ELR (cell line): Measurements from ENCODE around the gene ABI3BP.

ENCODE experiments used
- DNase-seq: peaks from one replicate; pipeline ENCODE4 v3.0.0-alpha.2; 2015; ENCODE audit warnings: low read depth

The ABI3BP gene

GRCh38 chr3:100836661-100837060 is 156.6 kb downstream of the ABI3BP start:
- no peak for DNase-seq

- DNase-seq: no peak
These were observed 158.9 kb downstream of the ABI3BP start for GRCh38 chr3:100834332-100834731.

GRCh38 chr3:100833483-100833882 is 159.7 kb downstream of the ABI3BP start:
- no peak for DNase-seq

- no peak for DNase-seq
These were observed 161.6 kb downstream of the ABI3BP start for GRCh38 chr3:100831629-100832028.

DNA sequence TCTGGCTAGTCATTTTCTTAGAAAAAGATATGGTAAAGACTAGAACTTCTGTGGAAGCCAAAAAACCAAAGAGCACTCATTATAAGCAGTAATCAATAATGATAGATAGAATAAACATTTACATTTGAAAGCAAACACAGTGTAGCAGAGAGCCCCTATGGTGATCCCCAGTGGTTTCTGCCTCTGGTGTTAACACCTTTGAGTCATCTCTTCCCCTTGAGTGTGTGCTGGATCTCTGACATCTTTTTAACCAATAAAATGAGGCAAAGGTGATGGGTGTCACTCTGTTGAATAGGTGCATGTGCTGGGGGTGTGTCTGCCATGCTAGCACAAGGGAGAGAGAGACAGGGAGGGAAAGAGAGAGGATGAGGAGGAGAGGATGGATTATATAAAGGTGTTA is 162.3 kb downstream of the ABI3BP start:
- DNase-seq: no peak

- no peak for DNase-seq
These were observed 167.6 kb downstream of the ABI3BP start for GRCh38 chr3:100825574-100825973.

GRCh38 chr3:100815583-100815982 is 177.6 kb downstream of the ABI3BP start:
- no peak for DNase-seq

- peak; percentile 19 for DNase-seq
These were observed 179.4 kb downstream of the ABI3BP start for GRCh38 chr3:100813828-100814227.

DNA sequence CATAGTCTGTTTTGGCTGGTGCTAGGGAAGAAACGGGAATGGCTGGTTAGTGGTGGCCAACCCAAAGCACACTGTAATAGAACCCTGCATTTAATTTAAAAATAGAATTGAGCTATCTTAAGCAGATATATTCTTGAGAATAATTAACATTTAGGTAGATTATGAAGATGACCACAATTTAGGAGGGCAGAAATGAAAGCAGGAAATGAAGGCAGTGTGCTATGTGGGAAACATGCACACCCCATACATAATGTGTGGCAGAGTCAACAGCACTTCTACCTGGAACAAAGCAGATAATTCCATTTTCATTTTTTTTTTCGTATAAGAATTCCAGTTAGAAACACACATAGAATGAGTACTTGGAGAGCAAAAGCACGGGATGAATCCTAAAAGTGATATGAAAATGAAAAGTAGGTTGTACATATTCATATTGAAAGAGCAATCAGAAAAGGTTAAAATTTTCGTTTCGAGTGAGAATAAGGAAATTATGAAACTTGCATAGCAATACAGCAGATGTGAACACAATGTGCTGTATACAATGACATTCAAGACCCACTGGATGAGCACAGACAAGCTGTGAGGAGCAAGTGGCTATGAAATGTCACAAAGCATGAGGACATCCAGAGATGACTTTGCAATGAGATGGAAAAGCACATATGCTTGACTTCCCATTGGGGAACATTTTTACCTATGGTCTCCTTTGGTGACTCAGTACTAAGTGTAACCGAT is 181.3 kb downstream of the ABI3BP start:
- DNase-seq: no peak

DNA sequence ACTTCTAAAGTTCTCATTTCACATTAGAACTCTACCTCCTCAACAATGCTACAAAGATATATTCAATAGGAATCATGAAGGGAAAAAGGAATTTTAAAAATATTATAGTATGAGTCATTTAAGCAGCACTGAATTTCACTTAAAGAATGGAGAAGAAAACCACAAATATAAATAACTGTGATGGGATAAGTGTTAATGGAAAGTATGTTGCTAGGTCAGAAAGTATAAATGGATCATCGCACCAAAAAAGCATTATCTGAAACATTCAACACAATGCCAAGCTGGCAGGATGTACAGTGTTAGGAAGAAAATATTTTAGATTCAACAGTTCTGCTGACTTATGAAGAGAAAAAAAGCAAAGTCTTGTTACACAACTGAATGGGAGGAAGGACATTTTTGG is 182.6 kb downstream of the ABI3BP start:
- peak; percentile 77 for DNase-seq

DNA sequence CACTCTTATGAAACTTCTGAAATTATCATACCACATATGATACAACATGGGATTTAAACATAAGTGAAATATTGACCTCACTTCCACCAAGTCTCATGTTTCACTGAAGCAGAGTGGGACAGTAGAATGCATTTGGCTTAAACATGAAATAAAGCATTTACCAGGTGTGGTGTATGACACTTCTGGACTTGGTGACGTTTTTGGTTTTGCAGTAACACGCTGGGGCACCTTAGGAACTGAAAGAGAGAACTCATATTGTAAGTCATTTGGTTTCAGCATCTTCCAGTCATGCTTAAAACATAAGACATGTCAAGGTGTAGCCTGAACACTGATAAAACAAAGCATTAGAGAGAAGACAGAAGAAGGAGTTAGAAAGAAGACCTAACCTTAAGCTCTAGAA is 188.6 kb downstream of the ABI3BP start:
- DNase-seq: no peak

GRCh38 chr3:100803711-100804110 is 189.5 kb downstream of the ABI3BP start:
- no peak for DNase-seq

GRCh38 chr3:100802126-100802525 is 191.1 kb downstream of the ABI3BP start:
- DNase-seq: peak; percentile 67

- peak; percentile 39 for DNase-seq
These were observed 195.2 kb downstream of the ABI3BP start for GRCh38 chr3:100798012-100798411.

GRCh38 chr3:100796556-100796955 is 196.7 kb downstream of the ABI3BP start:
- DNase-seq: peak; percentile 46

DNA sequence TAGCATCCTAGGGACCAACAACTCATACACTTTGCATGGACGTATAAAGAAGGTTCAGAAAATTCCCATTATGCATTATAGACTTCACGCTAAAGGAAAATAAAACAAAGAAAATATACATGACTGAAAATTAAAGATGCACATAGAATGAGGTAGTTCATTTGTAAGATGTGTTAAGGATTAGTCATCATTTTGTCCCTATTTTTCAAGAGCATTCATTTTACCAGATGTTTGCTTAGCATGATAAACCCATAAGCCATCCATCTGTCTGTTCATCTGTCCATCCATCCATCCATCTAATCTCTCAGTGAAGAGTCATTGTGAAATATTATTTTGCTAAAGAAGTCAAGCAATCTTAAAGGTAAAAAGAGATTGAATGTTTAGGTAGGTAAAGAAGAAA is 203.6 kb downstream of the ABI3BP start:
- DNase-seq: peak; percentile 25

- DNase-seq: no peak
These were observed 209.6 kb downstream of the ABI3BP start for GRCh38 chr3:100783619-100784018.

- peak; percentile 13 for DNase-seq
These were observed 210.3 kb downstream of the ABI3BP start for GRCh38 chr3:100782906-100783305.

GRCh38 chr3:100782348-100782747 is 210.9 kb downstream of the ABI3BP start:
- peak; percentile 17 for DNase-seq

DNA sequence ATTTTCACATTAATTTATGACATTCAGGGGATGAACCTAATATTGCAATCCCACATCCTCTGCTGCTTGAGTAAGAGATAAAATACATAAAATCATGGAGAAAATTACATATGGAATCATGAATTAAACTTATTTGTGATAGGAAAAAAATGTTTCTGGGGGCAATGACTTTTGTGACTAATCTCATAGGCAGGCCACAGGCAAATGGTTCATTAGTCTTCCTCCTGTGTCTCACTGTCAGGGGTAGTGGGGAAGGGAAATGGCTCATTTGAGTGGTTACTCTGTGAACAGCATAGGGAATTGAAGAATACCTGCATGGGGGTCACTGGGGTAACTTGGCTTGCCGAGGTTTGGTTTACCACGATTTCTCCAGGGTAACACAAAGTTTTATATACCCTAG is 211.9 kb downstream of the ABI3BP start:
- DNase-seq: peak; percentile 87

GRCh38 chr3:100780071-100780622 is 213.1 kb downstream of the ABI3BP start:
- no peak for DNase-seq

- no peak for DNase-seq
These were observed 213.7 kb downstream of the ABI3BP start for GRCh38 chr3:100779480-100779879.

- DNase-seq: peak; percentile 63
These were observed 215.9 kb downstream of the ABI3BP start for GRCh38 chr3:100777271-100777670.

DNA sequence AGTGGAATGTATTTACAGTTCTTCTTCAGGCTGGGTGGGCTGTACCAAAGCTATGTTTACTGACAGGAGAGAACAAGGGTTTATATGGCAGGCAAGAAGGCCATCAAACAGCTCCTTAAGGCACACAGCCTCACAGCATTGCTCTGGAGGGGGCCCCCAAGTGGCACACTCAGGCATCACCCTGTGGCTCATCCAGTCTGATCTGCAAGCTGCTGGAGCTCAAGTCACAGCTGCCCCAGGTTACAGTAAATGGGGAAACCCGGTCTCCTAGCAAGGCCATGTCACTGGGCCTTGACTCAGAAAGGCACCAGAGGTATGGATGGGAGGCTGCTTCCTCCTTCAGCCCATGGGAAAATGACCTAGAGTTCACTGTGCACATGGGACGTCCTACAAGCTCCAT is 216.5 kb downstream of the ABI3BP start:
- DNase-seq: no peak
